ENCODE results near the gene DAPK1.

- no peak for TF ChIP-seq CTCF (IDR thresholded peaks at IDR 0.05)
- no peak for TF ChIP-seq EZH2 (IDR thresholded peaks at IDR 0.05; ENCODE audit: borderline replicate concordance, insufficient read depth, low read depth, low read length, poor library complexity, severe bottlenecking)
These were observed 71.9 kb downstream of the DAPK1 start for GRCh38 chr9:87569518-87569917.
